WTC11 (cell line): Measurements from ENCODE around the gene COA8. TPM values are rescaled to one million over a fixed set of nuclear protein-coding genes. Genes with fewer than 3 reads are reported as not detected.
A peak's percentile ranks its signal among the peaks of the same experiment; 100 is the strongest.

ENCODE experiments used
- ATAC-seq: fragments of 200-7000 bp; cut with Tn5 transposase; 2 replicates; pipeline ENCODE4 v1.10.0; 2021; ENCODE audit warnings: mild to moderate bottlenecking, moderate library complexity
- CTCF ChIA-PET: fragments of 300-600 bp; sonication (Branson Sonifier 250); formaldehyde crosslinking; loops from one replicate; lab custom pipeline; 2021; ENCODE audit warnings: antibody characterized with exemption; lab: Charles Lee
- POLR2A ChIA-PET: fragments of 350-600 bp; sonication (Branson Sonifier 250); formaldehyde crosslinking; loops from one replicate; lab custom pipeline; 2021; ENCODE audit warnings: antibody characterized with exemption; lab: Charles Lee
- DNase-seq: peaks from one replicate; pipeline ENCODE4 v3.0.0; 2021; ENCODE audit warnings: low spot score
- H3K27ac Mint-ChIP-seq: 2 replicates; pipeline ENCODE4 v1.8.0; 2021; ENCODE audit warnings: mixed read lengths
- H3K27me3 Mint-ChIP-seq: 2 replicates; pipeline ENCODE4 v1.8.0; 2021; ENCODE audit warnings: low read depth, mild to moderate bottlenecking, moderate library complexity, mixed read lengths
- H3K36me3 Mint-ChIP-seq: 2 replicates; pipeline ENCODE4 v1.8.0; 2021; ENCODE audit warnings: mixed read lengths
- H3K4me1 Mint-ChIP-seq: 2 replicates; pipeline ENCODE4 v1.8.0; 2022; ENCODE audit warnings: mixed read lengths
- H3K4me3 Mint-ChIP-seq: 2 replicates; pipeline ENCODE4 v1.8.0; 2021; ENCODE audit warnings: mild to moderate bottlenecking, moderate library complexity, mixed read lengths
- H3K9me3 Mint-ChIP-seq: 2 replicates; pipeline ENCODE4 v1.8.0; 2021; ENCODE audit warnings: mixed read lengths
- AFF4 ChIP-seq: sonication (generic); formaldehyde crosslinking; IDR thresholded peaks from 2 replicates; pipeline ENCODE4 v1.8.1; 2023; ENCODE audit warnings: mild to moderate bottlenecking, missing genetic modification reagents, borderline replicate concordance
- AR ChIP-seq: fragments of 250-450 bp; sonication (Bioruptor Pico); IDR thresholded peaks from 2 replicates; pipeline ENCODE4 v1.9.0; 2021; ENCODE audit warnings: mild to moderate bottlenecking
- ATF2 ChIP-seq: sonication (generic); formaldehyde crosslinking; IDR thresholded peaks from 2 replicates; pipeline ENCODE4 v1.8.1; 2022; ENCODE audit warnings: low read depth, missing genetic modification reagents, borderline replicate concordance
- GABPB1 ChIP-seq: sonication (generic); formaldehyde crosslinking; IDR thresholded peaks from 2 replicates; pipeline ENCODE4 v1.8.1; 2023; ENCODE audit warnings: mild to moderate bottlenecking, missing genetic modification reagents
- GRHL2 ChIP-seq: fragments of 250-450 bp; sonication (Bioruptor Pico); IDR thresholded peaks from 2 replicates; pipeline ENCODE4 v1.8.0; 2022; ENCODE audit warnings: mild to moderate bottlenecking, moderate library complexity; ENCODE audit not compliant: insufficient replicate concordance, severe bottlenecking
- NFATC4 ChIP-seq: fragments of 250-450 bp; sonication (Bioruptor Pico); IDR thresholded peaks from 2 replicates; pipeline ENCODE4 v1.9.0; 2021; ENCODE audit warnings: mild to moderate bottlenecking
- PRDM15 ChIP-seq: sonication (generic); formaldehyde crosslinking; IDR thresholded peaks from 2 replicates; pipeline ENCODE4 v1.8.0; 2022; ENCODE audit warnings: missing genetic modification reagents
- RORB ChIP-seq: fragments of 250-450 bp; sonication (Bioruptor Pico); IDR thresholded peaks from 2 replicates; pipeline ENCODE4 v1.9.0; 2021; ENCODE audit warnings: mild to moderate bottlenecking
- TP53 ChIP-seq: sonication (generic); formaldehyde crosslinking; IDR thresholded peaks from 2 replicates; pipeline ENCODE4 v1.8.1; 2023; ENCODE audit warnings: mild to moderate bottlenecking, missing genetic modification reagents
- ZBTB43 ChIP-seq: sonication (generic); formaldehyde crosslinking; IDR thresholded peaks from 2 replicates; pipeline ENCODE4 v1.8.1; 2023; ENCODE audit warnings: mild to moderate bottlenecking, missing genetic modification reagents
- ZSCAN18 ChIP-seq: fragments of 250-450 bp; sonication (Bioruptor Pico); IDR thresholded peaks from 2 replicates; pipeline ENCODE4 v2.1.2; 2022; ENCODE audit warnings: mild to moderate bottlenecking, moderate library complexity
- total RNA-seq: library from RNA; stranded (reverse); gene quantifications from 3 replicates; pipeline ENCODE4 v1.2.3, GENCODE V29; 2021

The COA8 gene
- total RNA-seq, 1 experiment from 2014 or later: 36.4 TPM

- ChIA-PET CTCF (interaction anchor here (0.8 to 21.0 kb wide), 4 partner anchors 12 to 209 kb away, joined by 3 to 455 read pairs (median 5); partner anchors contain the start of genes BAG5 and CKB), POLR2A (no interaction called here)
- Mint-ChIP-seq H3K9me3 (no peaks in the 10 kb centered on the region), H3K27ac (no peak overlapping the region), H3K36me3 (no peaks in the 10 kb centered on the region), H3K4me3 (no peak overlapping the region), H3K4me1 (peaks cover 5% of the 10 kb centered on the region; the same call in 1 of the 2 replicates), H3K27me3 (no peaks in the 10 kb centered on the region)
- TF ChIP-seq GABPB1 (CRISPR knock-in tag) (0 out of 2 replicates have a peak, but pooled peaks have one; percentile 15), ZSCAN18 (CRISPR knock-in tag) (no peak)
- no peak for ATAC-seq
- peak; percentile 19 for DNase-seq
Observed at GRCh38 chr14:103549361-103550311, 13.1 kb upstream of the COA8 start.

GRCh38 chr14:103550451-103551337 lies 12.1 kb upstream of the COA8 start:
- no peak overlapping the region for H3K4me3 Mint-ChIP-seq
- H3K4me1 Mint-ChIP-seq: peaks cover 5% of the 10 kb centered on the region; the same call in 1 of the 2 replicates
- H3K9me3 Mint-ChIP-seq: no peaks in the 10 kb centered on the region
- no peaks in the 10 kb centered on the region for H3K36me3 Mint-ChIP-seq
- TF ChIP-seq ZBTB43 (no peak), PRDM15 (CRISPR knock-in tag) (0 out of 2 replicates have a peak, but pooled peaks have one; percentile 18), RORB (CRISPR knock-in tag) (no peak), TP53 (no peak)
- no peak overlapping the region for H3K27ac Mint-ChIP-seq
- peak; percentile 11 for DNase-seq
- H3K27me3 Mint-ChIP-seq: no peaks in the 10 kb centered on the region
- no peak for ATAC-seq
- CTCF ChIA-PET: interaction anchor here (21.0 kb wide), 1 partner anchor 32 kb away, joined by 455 read pairs; the partner anchor contains the start of gene CKB
- POLR2A ChIA-PET: no interaction called here

- DNase-seq (no peak), ATAC-seq (no peak)
- ChIA-PET POLR2A (no interaction called here), CTCF (interaction anchor here (21.0 kb wide), 1 partner anchor 32 kb away, joined by 455 read pairs; the partner anchor contains the start of gene CKB)
- Mint-ChIP-seq H3K4me1 (peaks cover 5% of the 10 kb centered on the region; the same call in 1 of the 2 replicates), H3K27ac (peak overlapping the region; percentile 70; the same call in 1 of the 2 replicates), H3K27me3 (no peaks in the 10 kb centered on the region), H3K9me3 (no peaks in the 10 kb centered on the region), H3K4me3 (no peak overlapping the region), H3K36me3 (no peaks in the 10 kb centered on the region)
- TF ChIP-seq AFF4 (CRISPR knock-in tag) (no peak), NFATC4 (no peak), GRHL2 (CRISPR knock-in tag) (no peak), ATF2 (CRISPR knock-in tag) (no peak), AR (CRISPR knock-in tag) (no peak)
Observed at GRCh38 chr14:103551338-103551762, 11.4 kb upstream of the COA8 start.
